GM23338 (cell line): Measurements from ENCODE around the gene PNPLA2.

Experiments used
- CREB1 ChIP-seq: fragments of 250-450 bp; sonication (Bioruptor Pico); IDR thresholded peaks from 2 replicates; pipeline ENCODE4 v1.5.0; 2020; ENCODE audit warnings: low read depth, mild to moderate bottlenecking, moderate library complexity
- CTCF ChIP-seq, 2 experiments: fragments of 200-600 bp in 1 of 2; sonication (generic) in 1 of 2; conservative IDR thresholded peaks; 2 replicates each; pipeline versions ENCODE4 v1.5.1 to v1.6.1; 2016 to 2017; ENCODE audit warnings: antibody characterized with exemption in 2 of 2, low read depth in 2 of 2, mild to moderate bottlenecking in 2 of 2, moderate library complexity in 1 of 2
- EZH2 ChIP-seq: fragments of 200-600 bp; sonication (generic); IDR thresholded peaks from one replicate; pipeline ENCODE4 v1.8.0; 2017; ENCODE audit warnings: antibody characterized with exemption, mild to moderate bottlenecking, low read depth; ENCODE audit not compliant: unreplicated experiment
- EZH2phosphoT487 ChIP-seq: fragments of 200-600 bp; sonication (generic); IDR thresholded peaks from one replicate; pipeline ENCODE4 v1.8.1; 2018; ENCODE audit warnings: antibody characterized with exemption; ENCODE audit not compliant: unreplicated experiment
- NANOG ChIP-seq: IDR thresholded peaks from 2 replicates; pipeline ENCODE4 v1.6.1; 2016; ENCODE audit warnings: antibody characterized with exemption, borderline replicate concordance
- POLR2AphosphoS5 ChIP-seq: IDR thresholded peaks from 2 replicates; pipeline ENCODE4 v1.6.1; 2016; ENCODE audit warnings: antibody characterized with exemption, low read depth
- STAT1 ChIP-seq: IDR thresholded peaks from one replicate; pipeline ENCODE4 v1.6.1; 2016; ENCODE audit warnings: antibody characterized with exemption; ENCODE audit not compliant: unreplicated experiment
- ZNF114 ChIP-seq: fragments of 250-450 bp; sonication (Bioruptor Pico); IDR thresholded peaks from 2 replicates; pipeline ENCODE4 v1.5.0; 2020; ENCODE audit warnings: mild to moderate bottlenecking, moderate library complexity
- ZNF331 ChIP-seq: fragments of 250-450 bp; sonication (Bioruptor Pico); IDR thresholded peaks from 2 replicates; pipeline ENCODE4 v1.5.0; 2020; ENCODE audit warnings: low read depth, mild to moderate bottlenecking, moderate library complexity
- TF ChIP-seq, protein P1 (sequence below): IDR thresholded peaks from one replicate; pipeline ENCODE4 v1.6.1; 2018; ENCODE audit warnings: antibody characterized with exemption; ENCODE audit not compliant: unreplicated experiment
- TF ChIP-seq, protein P2 (sequence below): IDR thresholded peaks from 2 replicates; pipeline ENCODE4 v1.6.1; 2016; ENCODE audit warnings: antibody characterized with exemption

DNA sequence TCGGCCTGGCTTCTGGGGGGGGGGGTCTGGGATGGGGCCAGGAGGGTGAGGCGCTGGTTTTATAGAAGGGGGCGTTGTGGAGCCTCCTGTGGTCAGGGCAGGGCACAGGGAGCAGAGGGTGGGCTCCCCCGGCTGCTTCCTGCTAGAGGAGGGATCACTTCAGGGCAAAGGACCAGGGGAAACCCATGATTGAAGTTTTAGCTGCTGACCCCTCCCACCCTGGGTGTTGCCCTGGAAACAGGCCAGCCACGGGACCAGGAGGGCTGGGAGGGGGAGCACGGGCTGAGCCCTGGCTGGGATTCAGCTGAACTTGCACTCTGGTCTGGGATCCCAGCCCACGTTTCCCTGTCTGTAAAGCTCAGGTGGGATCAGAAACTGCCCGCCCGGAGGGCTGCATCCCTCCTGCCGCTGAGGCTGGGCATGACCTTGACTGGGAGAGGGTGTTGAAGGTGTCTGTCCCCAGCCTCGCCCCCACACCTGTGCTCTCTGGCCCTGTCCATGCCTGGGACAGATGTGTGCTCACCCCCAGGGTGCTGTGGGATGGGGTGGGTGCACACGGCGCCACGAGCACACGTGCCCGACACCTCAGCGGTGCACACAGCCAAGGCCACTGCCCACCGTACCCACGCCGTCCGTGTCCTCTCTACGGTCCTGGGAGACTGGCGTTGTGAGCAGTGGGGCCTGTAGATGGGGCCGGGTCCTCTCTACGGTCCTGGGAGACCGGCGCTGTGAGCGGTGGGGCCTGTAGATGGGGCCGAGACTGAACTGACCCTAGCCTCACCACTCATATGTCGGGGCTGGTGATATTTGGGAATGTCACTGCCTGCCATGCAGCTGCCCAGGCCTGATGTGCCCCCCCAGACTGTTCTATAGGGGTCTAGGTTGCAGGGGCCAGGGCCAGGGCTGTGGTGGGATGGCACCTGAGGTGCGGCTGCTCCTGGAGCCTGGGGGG is 26.3 kb downstream of the PNPLA2 start:
- TF ChIP-seq CTCF (conservative IDR thresholded peaks at IDR 0.05; ENCODE audit: low read depth in 2 of 2) = no peak
- TF ChIP-seq EZH2 = no peak
- TF ChIP-seq POLR2AphosphoS5 = no peak
- TF ChIP-seq, protein P1, sequence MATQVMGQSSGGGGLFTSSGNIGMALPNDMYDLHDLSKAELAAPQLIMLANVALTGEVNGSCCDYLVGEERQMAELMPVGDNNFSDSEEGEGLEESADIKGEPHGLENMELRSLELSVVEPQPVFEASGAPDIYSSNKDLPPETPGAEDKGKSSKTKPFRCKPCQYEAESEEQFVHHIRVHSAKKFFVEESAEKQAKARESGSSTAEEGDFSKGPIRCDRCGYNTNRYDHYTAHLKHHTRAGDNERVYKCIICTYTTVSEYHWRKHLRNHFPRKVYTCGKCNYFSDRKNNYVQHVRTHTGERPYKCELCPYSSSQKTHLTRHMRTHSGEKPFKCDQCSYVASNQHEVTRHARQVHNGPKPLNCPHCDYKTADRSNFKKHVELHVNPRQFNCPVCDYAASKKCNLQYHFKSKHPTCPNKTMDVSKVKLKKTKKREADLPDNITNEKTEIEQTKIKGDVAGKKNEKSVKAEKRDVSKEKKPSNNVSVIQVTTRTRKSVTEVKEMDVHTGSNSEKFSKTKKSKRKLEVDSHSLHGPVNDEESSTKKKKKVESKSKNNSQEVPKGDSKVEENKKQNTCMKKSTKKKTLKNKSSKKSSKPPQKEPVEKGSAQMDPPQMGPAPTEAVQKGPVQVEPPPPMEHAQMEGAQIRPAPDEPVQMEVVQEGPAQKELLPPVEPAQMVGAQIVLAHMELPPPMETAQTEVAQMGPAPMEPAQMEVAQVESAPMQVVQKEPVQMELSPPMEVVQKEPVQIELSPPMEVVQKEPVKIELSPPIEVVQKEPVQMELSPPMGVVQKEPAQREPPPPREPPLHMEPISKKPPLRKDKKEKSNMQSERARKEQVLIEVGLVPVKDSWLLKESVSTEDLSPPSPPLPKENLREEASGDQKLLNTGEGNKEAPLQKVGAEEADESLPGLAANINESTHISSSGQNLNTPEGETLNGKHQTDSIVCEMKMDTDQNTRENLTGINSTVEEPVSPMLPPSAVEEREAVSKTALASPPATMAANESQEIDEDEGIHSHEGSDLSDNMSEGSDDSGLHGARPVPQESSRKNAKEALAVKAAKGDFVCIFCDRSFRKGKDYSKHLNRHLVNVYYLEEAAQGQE = no peak
- no peak for TF ChIP-seq EZH2phosphoT487
- no peak for TF ChIP-seq CREB1 (CRISPR knock-in tag)
- TF ChIP-seq ZNF331 = no peak
- TF ChIP-seq STAT1 = no peak
- TF ChIP-seq, protein P2, sequence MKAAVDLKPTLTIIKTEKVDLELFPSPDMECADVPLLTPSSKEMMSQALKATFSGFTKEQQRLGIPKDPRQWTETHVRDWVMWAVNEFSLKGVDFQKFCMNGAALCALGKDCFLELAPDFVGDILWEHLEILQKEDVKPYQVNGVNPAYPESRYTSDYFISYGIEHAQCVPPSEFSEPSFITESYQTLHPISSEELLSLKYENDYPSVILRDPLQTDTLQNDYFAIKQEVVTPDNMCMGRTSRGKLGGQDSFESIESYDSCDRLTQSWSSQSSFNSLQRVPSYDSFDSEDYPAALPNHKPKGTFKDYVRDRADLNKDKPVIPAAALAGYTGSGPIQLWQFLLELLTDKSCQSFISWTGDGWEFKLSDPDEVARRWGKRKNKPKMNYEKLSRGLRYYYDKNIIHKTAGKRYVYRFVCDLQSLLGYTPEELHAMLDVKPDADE = no peak
- TF ChIP-seq NANOG = no peak
- no peak for TF ChIP-seq ZNF114 (CRISPR knock-in tag)
